Measurements from ENCODE around the gene NRXN2. TPM values are rescaled to one million over a fixed set of nuclear protein-coding genes. Genes with fewer than 3 reads are reported as not detected.
A peak's percentile ranks its signal among the peaks of the same experiment; 100 is the strongest.

Gene NRXN2
- total and polyA plus RNA-seq, 2 of the 13 experiments (the other 11 are each of a cell fraction or from before 2014, with no cell fraction given), result not detected

DNA sequence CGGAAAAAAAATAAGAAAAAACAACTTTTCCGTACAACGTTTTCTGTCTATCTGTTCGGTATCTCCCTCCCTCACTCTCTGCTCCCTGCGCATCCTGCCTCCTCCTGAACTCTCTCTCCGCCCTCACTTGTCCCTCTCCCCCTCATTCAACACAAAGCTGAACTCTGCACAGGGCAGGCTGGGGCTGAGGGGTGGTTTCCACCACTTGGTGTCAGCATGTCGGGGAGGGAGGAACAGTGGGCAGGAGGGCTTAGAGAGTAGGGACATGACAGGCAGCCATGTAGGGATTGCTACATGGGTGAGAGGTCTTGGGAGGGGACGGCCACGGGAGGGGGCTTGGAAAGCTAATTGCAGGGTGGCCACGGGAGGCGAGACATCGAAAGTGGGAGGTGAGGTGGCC, 114.4 kb downstream of the NRXN2 start (continued):
- TF ChIP-seq, protein P1, sequence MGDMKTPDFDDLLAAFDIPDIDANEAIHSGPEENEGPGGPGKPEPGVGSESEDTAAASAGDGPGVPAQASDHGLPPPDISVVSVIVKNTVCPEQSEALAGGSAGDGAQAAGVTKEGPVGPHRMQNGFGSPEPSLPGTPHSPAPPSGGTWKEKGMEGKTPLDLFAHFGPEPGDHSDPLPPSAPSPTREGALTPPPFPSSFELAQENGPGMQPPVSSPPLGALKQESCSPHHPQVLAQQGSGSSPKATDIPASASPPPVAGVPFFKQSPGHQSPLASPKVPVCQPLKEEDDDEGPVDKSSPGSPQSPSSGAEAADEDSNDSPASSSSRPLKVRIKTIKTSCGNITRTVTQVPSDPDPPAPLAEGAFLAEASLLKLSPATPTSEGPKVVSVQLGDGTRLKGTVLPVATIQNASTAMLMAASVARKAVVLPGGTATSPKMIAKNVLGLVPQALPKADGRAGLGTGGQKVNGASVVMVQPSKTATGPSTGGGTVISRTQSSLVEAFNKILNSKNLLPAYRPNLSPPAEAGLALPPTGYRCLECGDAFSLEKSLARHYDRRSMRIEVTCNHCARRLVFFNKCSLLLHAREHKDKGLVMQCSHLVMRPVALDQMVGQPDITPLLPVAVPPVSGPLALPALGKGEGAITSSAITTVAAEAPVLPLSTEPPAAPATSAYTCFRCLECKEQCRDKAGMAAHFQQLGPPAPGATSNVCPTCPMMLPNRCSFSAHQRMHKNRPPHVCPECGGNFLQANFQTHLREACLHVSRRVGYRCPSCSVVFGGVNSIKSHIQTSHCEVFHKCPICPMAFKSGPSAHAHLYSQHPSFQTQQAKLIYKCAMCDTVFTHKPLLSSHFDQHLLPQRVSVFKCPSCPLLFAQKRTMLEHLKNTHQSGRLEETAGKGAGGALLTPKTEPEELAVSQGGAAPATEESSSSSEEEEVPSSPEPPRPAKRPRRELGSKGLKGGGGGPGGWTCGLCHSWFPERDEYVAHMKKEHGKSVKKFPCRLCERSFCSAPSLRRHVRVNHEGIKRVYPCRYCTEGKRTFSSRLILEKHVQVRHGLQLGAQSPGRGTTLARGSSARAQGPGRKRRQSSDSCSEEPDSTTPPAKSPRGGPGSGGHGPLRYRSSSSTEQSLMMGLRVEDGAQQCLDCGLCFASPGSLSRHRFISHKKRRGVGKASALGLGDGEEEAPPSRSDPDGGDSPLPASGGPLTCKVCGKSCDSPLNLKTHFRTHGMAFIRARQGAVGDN (CRISPR knock-in tag; IDR thresholded peaks at IDR 0.05), result peak; percentile 34
- TF ChIP-seq RXRA (CRISPR knock-in tag; IDR thresholded peaks at IDR 0.05), result 0 out of 2 replicates have a peak, but pooled peaks have one; percentile 30
- peak; percentile 22; the same call in 1 of the 2 replicates for TF ChIP-seq TARDBP (CRISPR knock-in tag; IDR thresholded peaks at IDR 0.05)
- TF ChIP-seq KLF6 (CRISPR knock-in tag; IDR thresholded peaks at IDR 0.05), result no peak
- TF ChIP-seq, protein P2, sequence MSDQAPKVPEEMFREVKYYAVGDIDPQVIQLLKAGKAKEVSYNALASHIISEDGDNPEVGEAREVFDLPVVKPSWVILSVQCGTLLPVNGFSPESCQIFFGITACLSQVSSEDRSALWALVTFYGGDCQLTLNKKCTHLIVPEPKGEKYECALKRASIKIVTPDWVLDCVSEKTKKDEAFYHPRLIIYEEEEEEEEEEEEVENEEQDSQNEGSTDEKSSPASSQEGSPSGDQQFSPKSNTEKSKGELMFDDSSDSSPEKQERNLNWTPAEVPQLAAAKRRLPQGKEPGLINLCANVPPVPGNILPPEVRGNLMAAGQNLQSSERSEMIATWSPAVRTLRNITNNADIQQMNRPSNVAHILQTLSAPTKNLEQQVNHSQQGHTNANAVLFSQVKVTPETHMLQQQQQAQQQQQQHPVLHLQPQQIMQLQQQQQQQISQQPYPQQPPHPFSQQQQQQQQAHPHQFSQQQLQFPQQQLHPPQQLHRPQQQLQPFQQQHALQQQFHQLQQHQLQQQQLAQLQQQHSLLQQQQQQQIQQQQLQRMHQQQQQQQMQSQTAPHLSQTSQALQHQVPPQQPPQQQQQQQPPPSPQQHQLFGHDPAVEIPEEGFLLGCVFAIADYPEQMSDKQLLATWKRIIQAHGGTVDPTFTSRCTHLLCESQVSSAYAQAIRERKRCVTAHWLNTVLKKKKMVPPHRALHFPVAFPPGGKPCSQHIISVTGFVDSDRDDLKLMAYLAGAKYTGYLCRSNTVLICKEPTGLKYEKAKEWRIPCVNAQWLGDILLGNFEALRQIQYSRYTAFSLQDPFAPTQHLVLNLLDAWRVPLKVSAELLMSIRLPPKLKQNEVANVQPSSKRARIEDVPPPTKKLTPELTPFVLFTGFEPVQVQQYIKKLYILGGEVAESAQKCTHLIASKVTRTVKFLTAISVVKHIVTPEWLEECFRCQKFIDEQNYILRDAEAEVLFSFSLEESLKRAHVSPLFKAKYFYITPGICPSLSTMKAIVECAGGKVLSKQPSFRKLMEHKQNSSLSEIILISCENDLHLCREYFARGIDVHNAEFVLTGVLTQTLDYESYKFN (CRISPR knock-in tag; conservative IDR thresholded peaks at IDR 0.05), result 0 out of 2 replicates have a peak, but pooled peaks have one; percentile 22
- TF ChIP-seq, protein P3, sequence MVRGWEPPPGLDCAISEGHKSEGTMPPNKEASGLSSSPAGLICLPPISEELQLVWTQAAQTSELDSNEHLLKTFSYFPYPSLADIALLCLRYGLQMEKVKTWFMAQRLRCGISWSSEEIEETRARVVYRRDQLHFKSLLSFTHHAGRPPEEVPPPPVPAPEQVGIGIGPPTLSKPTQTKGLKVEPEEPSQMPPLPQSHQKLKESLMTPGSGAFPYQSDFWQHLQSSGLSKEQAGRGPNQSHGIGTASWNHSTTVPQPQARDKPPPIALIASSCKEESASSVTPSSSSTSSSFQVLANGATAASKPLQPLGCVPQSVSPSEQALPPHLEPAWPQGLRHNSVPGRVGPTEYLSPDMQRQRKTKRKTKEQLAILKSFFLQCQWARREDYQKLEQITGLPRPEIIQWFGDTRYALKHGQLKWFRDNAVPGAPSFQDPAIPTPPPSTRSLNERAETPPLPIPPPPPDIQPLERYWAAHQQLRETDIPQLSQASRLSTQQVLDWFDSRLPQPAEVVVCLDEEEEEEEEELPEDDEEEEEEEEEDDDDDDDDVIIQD (CRISPR knock-in tag; IDR thresholded peaks at IDR 0.05; ENCODE audit: low read depth), result peak; percentile 49; the same call in 1 of the 2 replicates
- TF ChIP-seq IRF2 (CRISPR knock-in tag; IDR thresholded peaks at IDR 0.05), result no peak
- TF ChIP-seq THAP11 (CRISPR knock-in tag; IDR thresholded peaks at IDR 0.05), result 0 out of 2 replicates have a peak, but pooled peaks have one; percentile 32
- no peak for TF ChIP-seq ZNF549 (CRISPR knock-in tag; IDR thresholded peaks at IDR 0.05)
- TF ChIP-seq FOSL2 (CRISPR knock-in tag; IDR thresholded peaks at IDR 0.05), result 0 out of 2 replicates have a peak, but pooled peaks have one; percentile 7
- no peak for TF ChIP-seq NR2F6 (IDR thresholded peaks at IDR 0.05)
- TF ChIP-seq NR2F6 (CRISPR knock-in tag; IDR thresholded peaks at IDR 0.05), result 0 out of 2 replicates have a peak, but pooled peaks have one; percentile 26
- TF ChIP-seq GATAD2A (CRISPR knock-in tag; IDR thresholded peaks at IDR 0.05), result 0 out of 2 replicates have a peak, but pooled peaks have one; percentile 20
- TF ChIP-seq, protein P4, sequence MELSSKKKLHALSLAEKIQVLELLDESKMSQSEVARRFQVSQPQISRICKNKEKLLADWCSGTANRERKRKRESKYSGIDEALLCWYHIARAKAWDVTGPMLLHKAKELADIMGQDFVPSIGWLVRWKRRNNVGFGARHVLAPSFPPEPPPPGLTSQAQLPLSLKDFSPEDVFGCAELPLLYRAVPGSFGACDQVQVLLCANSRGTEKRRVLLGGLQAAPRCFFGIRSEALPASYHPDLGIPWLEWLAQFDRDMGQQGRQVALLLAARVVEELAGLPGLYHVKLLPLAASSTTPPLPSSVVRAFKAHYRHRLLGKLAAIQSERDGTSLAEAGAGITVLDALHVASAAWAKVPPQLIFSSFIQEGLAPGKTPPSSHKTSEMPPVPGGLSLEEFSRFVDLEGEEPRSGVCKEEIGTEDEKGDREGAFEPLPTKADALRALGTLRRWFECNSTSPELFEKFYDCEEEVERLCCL (CRISPR knock-in tag; IDR thresholded peaks at IDR 0.05; ENCODE audit: borderline replicate concordance), result no peak
- TF ChIP-seq ZNF598 (CRISPR knock-in tag; IDR thresholded peaks at IDR 0.05; ENCODE audit: borderline replicate concordance), result no peak
- TF ChIP-seq PHF5A (CRISPR knock-in tag; IDR thresholded peaks at IDR 0.05; ENCODE audit: low read depth, unreplicated experiment), result no peak
- TF ChIP-seq SOX5 (CRISPR knock-in tag; IDR thresholded peaks at IDR 0.05; ENCODE audit: borderline replicate concordance), result peak; percentile 10; the same call in 1 of the 2 replicates
- 0 out of 2 replicates have a peak, but pooled peaks have one; percentile 24 for TF ChIP-seq ZSCAN25 (CRISPR knock-in tag; IDR thresholded peaks at IDR 0.05)
- no peak for TF ChIP-seq DPF2 (CRISPR knock-in tag; IDR thresholded peaks at IDR 0.05; ENCODE audit: borderline replicate concordance, low read depth)
- TF ChIP-seq KDM6A (CRISPR knock-in tag; IDR thresholded peaks at IDR 0.05; ENCODE audit: low read depth), result 0 out of 2 replicates have a peak, but pooled peaks have one; percentile 19
- TF ChIP-seq FOXA1 (IDR thresholded peaks at IDR 0.05), result no peak
- TF ChIP-seq FOXA1 (CRISPR knock-in tag; IDR thresholded peaks at IDR 0.05), result peak; percentile 28; the same call in 1 of the 2 replicates
- 0 out of 2 replicates have a peak, but pooled peaks have one; percentile 19 for TF ChIP-seq ZNF644 (CRISPR knock-in tag; IDR thresholded peaks at IDR 0.05; ENCODE audit: low read depth)
